DND-41 (cell line): ENCODE data around the gene STOX2.

ENCODE experiments used
- ATAC-seq: fragments of 200-7000 bp; cut with Tn5 transposase; 3 replicates; pipeline ENCODE4 v1.9.1; 2021; ENCODE audit warnings: low read depth; ENCODE audit not compliant: insufficient read depth
- DNase-seq: peaks from one replicate; pipeline ENCODE4 v3.0.0-alpha.2; 2020
- H2AFZ ChIP-seq: 2 replicates; pipeline ENCODE4 v1.6.0; 2012; ENCODE audit warnings: low read depth, low read length
- H3K27ac ChIP-seq: 2 replicates; pipeline ENCODE4 v1.5.1; 2012; ENCODE audit warnings: low read length, inconsistent platforms
- H3K27me3 ChIP-seq: fragments of 200-600 bp; sonication (generic); 2 replicates; pipeline ENCODE4 v1.6.0; 2012; ENCODE audit warnings: low read length, mild to moderate bottlenecking, inconsistent platforms; ENCODE audit not compliant: insufficient read depth, poor library complexity
- H3K36me3 ChIP-seq: 2 replicates; pipeline ENCODE4 v1.5.1; 2012; ENCODE audit warnings: low read length, inconsistent platforms; ENCODE audit not compliant: insufficient read depth
- H3K4me1 ChIP-seq: 2 replicates; pipeline ENCODE4 v1.5.1; 2012; ENCODE audit warnings: mild to moderate bottlenecking, low read length; ENCODE audit not compliant: insufficient read depth
- H3K4me2 ChIP-seq: 2 replicates; pipeline ENCODE4 v1.6.0; 2012; ENCODE audit warnings: mild to moderate bottlenecking, moderate library complexity, low read length, inconsistent platforms; ENCODE audit not compliant: insufficient read depth
- H3K4me3 ChIP-seq, 2 experiments: fragments of 200-600 bp in 1 of 2; shearing (Covaris generic) in 1 of 2; 2 replicates each; pipeline ENCODE4 v1.5.1; 2012 to 2016; ENCODE audit warnings: inconsistent platforms in 2 of 2, low read length in 2 of 2, mild to moderate bottlenecking in 2 of 2, low read depth in 1 of 2, moderate library complexity in 1 of 2
- H3K79me2 ChIP-seq: 2 replicates; pipeline ENCODE4 v1.6.0; 2012; ENCODE audit warnings: low read length, inconsistent platforms; ENCODE audit not compliant: insufficient read depth
- H3K9ac ChIP-seq: 2 replicates; pipeline ENCODE4 v1.6.0; 2012; ENCODE audit warnings: low read depth, mild to moderate bottlenecking, inconsistent platforms, low read length, moderate library complexity
- H3K9me3 ChIP-seq: 2 replicates; pipeline ENCODE4 v1.5.1; 2012; ENCODE audit warnings: low read length, moderate library complexity, mild to moderate bottlenecking, inconsistent platforms; ENCODE audit not compliant: insufficient read depth, severe bottlenecking
- H4K20me1 ChIP-seq: 2 replicates; pipeline ENCODE4 v1.6.0; 2012; ENCODE audit warnings: low read length; ENCODE audit not compliant: insufficient read depth
- CTCF ChIP-seq: IDR thresholded peaks from 2 replicates; pipeline ENCODE4 v1.5.1; 2012; ENCODE audit warnings: borderline replicate concordance, low read length, moderate library complexity, mild to moderate bottlenecking; ENCODE audit not compliant: poor library complexity, severe bottlenecking; ENCODE audit errors: extremely low read depth
- EZH2 ChIP-seq: IDR thresholded peaks from 3 replicates; pipeline ENCODE4 v1.6.1; 2012; ENCODE audit warnings: borderline replicate concordance, low read depth, mild to moderate bottlenecking, moderate library complexity, low read length, inconsistent platforms; ENCODE audit not compliant: severe bottlenecking

STOX2 gene

GRCh38 chr4:183861426-183861825 lies 43.7 kb upstream of the STOX2 start:
- DNase-seq (no peak), ATAC-seq (no peak)
- no peak for TF ChIP-seq CTCF
- TF ChIP-seq EZH2, result no peak
- no peaks in the 10 kb centered on the region for H3K79me2 ChIP-seq
- no peak overlapping the region for H2AFZ ChIP-seq
- H3K27ac ChIP-seq, result no peak overlapping the region
- no peaks in the 10 kb centered on the region for H3K27me3 ChIP-seq
- no peaks in the 10 kb centered on the region for H3K4me1 ChIP-seq
- no peaks in the 10 kb centered on the region for H4K20me1 ChIP-seq
- H3K9ac ChIP-seq, result no peak overlapping the region
- H3K9me3 ChIP-seq, result no peaks in the 10 kb centered on the region
- H3K36me3 ChIP-seq, result no peaks in the 10 kb centered on the region
- no peak overlapping the region for H3K4me2 ChIP-seq
- H3K4me3 ChIP-seq, result no peak overlapping the region

- Histone ChIP-seq H3K4me3 (no peak overlapping the region), H2AFZ (no peak overlapping the region), H3K27ac (no peak overlapping the region), H3K9me3 (no peaks in the 10 kb centered on the region), H3K27me3 (peaks cover 3% of the 10 kb centered on the region), H3K79me2 (no peaks in the 10 kb centered on the region), H3K4me1 (no peaks in the 10 kb centered on the region), H3K36me3 (no peaks in the 10 kb centered on the region), H4K20me1 (no peaks in the 10 kb centered on the region), H3K4me2 (no peak overlapping the region), H3K9ac (no peak overlapping the region)
- TF ChIP-seq CTCF (no peak), EZH2 (no peak)
- ATAC-seq (no peak), DNase-seq (no peak)
Measured at GRCh38 chr4:183863155-183863825, 41.8 kb upstream of the STOX2 start.

- Histone ChIP-seq H2AFZ (no peak overlapping the region), H3K4me2 (no peak overlapping the region), H3K4me1 (no peaks in the 10 kb centered on the region), H3K27ac (no peak overlapping the region), H3K79me2 (no peaks in the 10 kb centered on the region), H3K27me3 (peaks cover 6% of the 10 kb centered on the region), H3K4me3 (no peak overlapping the region), H3K36me3 (no peaks in the 10 kb centered on the region), H3K9me3 (no peaks in the 10 kb centered on the region), H3K9ac (no peak overlapping the region), H4K20me1 (no peaks in the 10 kb centered on the region)
- ATAC-seq (no peak), DNase-seq (no peak)
- TF ChIP-seq CTCF, result no peak
- TF ChIP-seq EZH2, result no peak
Measured at GRCh38 chr4:183867247-183867646, 37.9 kb upstream of the STOX2 start.

- Histone ChIP-seq H3K4me2 (no peak overlapping the region), H3K4me3 (no peak overlapping the region), H3K27me3 (peaks cover 6% of the 10 kb centered on the region), H2AFZ (no peak overlapping the region), H3K9ac (no peak overlapping the region), H4K20me1 (no peaks in the 10 kb centered on the region), H3K79me2 (no peaks in the 10 kb centered on the region), H3K9me3 (no peaks in the 10 kb centered on the region), H3K36me3 (no peaks in the 10 kb centered on the region), H3K4me1 (no peaks in the 10 kb centered on the region), H3K27ac (no peak overlapping the region)
- TF ChIP-seq EZH2 (no peak), CTCF (no peak)
- DNase-seq (no peak), ATAC-seq (no peak)
Measured at GRCh38 chr4:183870997-183871396, 34.1 kb upstream of the STOX2 start.
